NCI-H345 (cell line): ENCODE results near the gene TMEM50A.
"Not testable (repeated sequence)": the region's sequence is repeated elsewhere in the genome, so short reads cannot be mapped to it uniquely, and the experiment has no call there.

ENCODE experiments used
- DNase-seq: peaks from one replicate; lab custom pipeline; 2025; lab: John Stamatoyannopoulos, UW

Gene TMEM50A

DNA sequence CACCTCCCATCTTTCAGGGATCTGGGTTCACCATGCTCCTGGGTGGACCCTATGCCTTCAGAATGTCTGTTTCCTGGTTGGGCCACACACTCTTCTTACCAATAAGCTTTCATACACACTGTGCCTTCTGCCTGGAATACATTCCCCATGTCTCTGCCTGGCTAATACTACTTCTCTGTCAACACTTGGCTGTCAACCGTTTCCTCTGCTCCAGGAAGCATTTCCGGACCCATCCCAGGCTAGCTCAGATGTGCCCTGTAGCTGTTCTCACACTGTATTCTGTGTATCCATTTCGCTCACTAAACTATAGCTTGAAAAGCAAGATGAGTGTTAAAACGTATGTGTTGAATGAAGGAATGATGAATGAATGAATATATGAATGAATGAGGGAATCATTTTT, 49.0 kb downstream of the TMEM50A start:
- not testable (repeated sequence) for DNase-seq

DNA sequence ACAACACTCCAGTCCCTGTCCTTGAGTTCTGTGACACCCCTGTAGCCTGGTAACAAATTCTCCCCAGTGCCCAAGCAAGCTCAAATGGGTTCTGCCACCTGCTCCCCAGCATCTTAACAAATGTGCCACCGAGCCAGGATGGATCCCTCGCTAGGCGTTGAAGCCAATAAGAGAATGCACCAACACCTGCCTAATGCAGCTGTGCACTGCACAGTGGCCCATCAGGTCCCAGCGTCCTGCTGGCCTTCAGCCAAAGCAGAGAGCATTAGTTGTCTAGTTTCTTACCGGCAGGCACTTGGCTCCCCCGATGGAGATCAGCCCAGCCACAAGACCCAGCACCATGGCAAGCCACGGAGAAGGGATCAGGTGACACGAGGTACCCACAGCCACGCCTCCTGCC, 50.6 kb downstream of the TMEM50A start:
- DNase-seq: peak; percentile 68

DNA sequence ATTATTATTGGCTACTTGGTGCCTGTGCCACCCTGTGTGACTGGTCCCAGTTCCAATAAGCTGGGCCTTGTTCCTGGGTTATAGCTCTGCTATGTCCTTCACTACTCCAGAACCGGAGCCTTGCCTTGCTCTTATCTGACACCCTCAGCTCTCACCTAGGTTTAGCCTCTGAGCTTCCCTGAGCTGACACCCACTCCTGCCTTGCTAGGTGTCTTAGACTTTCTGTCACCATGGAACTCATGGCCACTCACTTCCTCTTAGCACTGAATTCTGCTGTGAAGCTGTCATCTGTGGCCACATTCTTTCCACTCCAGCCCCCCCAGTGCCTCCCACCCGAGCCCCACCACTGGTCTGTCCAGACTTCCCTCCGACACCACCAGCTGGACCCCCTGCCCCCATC, 51.6 kb downstream of the TMEM50A start:
- DNase-seq: not testable (repeated sequence)

DNA sequence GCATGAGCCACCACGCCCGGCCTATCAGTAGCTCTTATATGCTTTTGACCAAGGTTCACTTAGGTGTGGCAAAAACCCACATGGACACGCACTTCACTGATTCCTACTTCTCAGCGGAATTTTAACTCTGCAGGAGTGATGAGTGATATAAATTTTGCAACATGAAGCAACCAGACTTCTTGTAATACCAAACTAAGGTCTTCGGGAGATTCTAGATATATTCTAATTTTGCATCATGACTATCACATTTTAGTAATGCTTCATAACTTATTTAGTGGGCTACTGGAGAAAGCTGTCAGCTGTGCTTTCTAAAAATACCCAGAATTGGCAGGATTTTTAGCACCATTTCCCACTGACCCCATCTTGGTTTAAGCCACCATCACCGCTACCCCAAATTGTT, 54.7 kb downstream of the TMEM50A start:
- no peak for DNase-seq

DNA sequence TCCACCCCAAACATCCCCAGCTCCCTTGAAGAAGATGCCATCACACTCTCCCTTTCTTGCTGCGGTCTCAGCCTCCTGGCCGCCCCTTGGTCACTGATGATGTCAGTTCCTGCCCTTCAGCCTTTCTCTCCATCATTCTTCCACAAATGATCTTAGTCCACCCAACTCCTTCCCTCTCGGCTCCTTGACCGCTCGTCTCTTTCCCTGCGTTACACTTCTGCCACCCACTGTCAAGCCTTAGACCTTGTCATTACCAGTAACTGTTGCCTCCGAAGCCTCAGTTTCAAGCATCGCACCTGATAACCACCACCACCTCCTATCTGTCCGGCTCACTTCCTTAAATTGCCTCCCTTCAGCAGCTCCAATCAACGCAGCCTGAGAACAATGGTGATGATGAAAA, 59.4 kb downstream of the TMEM50A start:
- DNase-seq: not testable (repeated sequence)

DNA sequence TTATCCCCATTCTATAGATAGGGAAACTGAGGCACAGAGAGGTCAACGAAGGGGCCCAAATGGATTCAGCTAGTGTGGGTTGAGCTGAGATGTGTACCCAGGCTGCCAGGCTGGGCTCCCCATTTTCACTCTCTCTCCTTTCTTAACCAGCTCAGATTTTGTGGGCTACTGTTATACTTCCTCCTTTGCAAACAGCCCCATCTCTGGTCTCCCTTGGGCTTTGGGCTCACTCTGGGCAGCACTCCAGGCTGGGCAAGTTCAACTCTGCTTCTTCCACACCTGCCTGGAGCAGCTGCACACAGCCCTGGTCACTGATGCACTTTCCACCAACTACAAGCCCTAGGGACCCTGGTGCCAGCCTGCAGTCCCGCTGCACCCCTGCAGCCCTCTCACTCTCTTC, 59.9 kb downstream of the TMEM50A start:
- DNase-seq: not testable (repeated sequence)

DNA sequence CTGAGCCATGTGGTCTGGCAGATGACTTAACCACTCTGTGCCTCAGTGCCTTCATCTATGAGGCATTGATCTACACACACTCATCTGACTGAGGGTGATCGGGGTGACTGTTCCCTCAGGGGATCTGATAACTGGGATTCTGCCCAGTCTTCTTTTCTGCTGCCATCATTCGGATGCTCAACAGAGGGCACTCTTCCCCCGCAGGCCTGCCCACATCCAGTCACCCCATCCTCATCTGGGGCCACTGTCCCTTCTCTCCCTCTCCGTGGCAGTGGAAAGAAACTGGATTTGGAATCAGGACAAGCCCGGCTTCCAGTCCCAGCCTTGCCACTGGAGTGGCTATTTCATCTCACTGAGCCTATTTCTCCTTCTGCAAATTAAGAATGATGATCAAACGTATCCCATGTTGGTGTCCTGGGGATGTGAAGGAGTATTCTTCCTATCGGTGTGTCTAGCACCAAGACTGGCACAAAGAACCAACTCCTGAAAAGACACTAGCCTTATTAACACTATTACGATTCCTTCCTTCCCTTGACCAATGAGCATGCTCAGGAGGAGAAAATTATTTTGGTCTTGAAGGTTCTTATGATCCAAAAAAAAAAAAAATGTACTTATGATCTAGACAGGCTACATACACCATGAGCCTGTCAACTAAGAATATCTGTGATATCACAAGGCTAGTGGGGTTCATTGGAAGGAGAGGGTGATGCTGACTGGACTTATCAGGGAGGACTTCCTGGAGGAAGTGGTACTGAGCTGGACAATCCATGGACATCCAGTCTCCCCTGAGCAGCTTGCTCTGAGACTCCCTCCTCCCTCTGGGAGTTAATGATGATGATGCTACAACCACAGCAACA, 65.0 kb downstream of the TMEM50A start:
- DNase-seq: not testable (repeated sequence)

DNA sequence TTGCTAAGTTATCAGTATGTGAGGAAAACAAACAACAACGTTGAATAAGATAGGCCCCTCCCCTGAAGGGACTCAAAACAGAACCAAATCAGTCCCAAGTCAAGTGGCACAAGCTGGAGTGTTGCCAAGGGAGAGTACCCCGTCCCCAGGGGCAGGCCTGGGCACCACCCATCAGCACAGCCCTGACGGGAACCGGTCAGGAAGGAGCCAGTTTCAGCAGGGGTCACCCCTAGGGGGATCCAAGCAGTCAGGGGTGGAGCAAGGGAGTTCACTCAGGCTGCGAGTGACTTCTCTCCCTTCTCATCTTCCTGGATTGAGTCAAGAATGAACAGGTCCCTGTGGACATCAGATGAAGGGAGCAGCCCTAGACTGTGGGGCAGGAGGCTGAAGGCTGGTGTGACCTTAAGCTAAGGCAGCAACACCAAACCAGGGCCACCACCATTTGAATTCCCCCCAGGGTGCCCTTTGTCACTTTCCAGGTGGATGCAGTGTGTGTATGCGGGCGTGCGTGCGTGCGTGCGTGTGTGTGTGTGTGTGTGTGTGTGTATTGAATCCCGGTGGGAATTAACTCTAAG, 67.7 kb downstream of the TMEM50A start:
- DNase-seq: not testable (repeated sequence)

DNA sequence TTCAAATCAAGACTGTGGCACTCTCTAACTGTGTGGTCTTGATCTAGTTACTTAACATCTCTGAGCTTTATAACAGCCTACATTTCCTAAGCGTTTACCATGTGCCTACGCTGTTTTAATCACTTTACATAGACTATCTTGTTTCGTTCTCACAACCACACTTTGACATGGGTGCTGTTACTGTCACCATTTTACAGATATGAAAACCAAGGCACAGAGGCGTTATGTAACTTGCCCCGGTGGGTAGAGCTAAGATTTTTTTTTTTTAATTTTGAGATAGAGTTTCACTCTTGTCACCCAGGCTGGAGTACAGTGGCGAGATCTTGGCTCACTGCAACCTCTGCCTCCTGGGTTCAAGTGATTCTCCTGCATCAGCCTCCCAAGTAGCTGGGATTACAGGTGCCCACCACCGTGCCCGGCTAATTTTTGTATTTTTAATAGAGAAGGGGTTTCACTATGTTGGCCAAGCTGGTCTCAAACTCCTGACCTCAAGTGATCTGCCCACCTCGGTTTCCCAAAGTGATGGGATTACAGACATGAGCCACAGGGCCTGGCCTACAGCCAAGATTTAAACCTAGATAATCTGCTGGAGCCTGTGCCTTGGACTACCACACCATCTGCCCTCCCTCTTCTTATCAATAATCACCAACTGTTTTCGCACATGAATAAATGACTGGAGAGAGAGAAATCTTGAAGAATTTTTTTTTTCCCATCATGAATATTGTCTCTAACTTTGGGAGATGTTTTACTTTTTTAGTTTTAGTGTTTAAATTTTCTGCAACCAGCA, 71.7 kb downstream of the TMEM50A start:
- not testable (repeated sequence) for DNase-seq
